K562 (cell line): ENCODE measurements around the gene VMP1. TPM values are rescaled to one million over a fixed set of nuclear protein-coding genes. Genes with fewer than 3 reads are reported as not detected.

Experiments
- AFF4 ChIP-seq: sonication (generic); formaldehyde crosslinking; IDR thresholded peaks from 2 replicates; pipeline ENCODE4 v1.8.0; 2023; ENCODE audit warnings: mild to moderate bottlenecking, missing genetic modification reagents
- ELK3 ChIP-seq: fragments of 450-650 bp; formaldehyde crosslinking; IDR thresholded peaks from 2 replicates; pipeline ENCODE4 v1.4.0; 2020; ENCODE audit warnings: mild to moderate bottlenecking
- ETS2 ChIP-seq: IDR thresholded peaks from 2 replicates; pipeline ENCODE4 v1.6.1; 2016; ENCODE audit warnings: borderline replicate concordance, missing genetic modification characterization, mild to moderate bottlenecking, moderate library complexity, missing compliant biosample characterization; ENCODE audit not compliant: poor library complexity, severe bottlenecking
- ETV5 ChIP-seq: sonication (generic); formaldehyde crosslinking; IDR thresholded peaks from 2 replicates; pipeline ENCODE4 v1.4.0; 2020; ENCODE audit warnings: low read depth, mild to moderate bottlenecking, missing genetic modification reagents
- FOXK2 ChIP-seq, 2 experiments: fragments of 450-650 bp; IDR thresholded peaks in 1 of 2; conservative IDR thresholded peaks in 1 of 2; 2 replicates each; pipeline ENCODE4 v1.6.1; 2016; ENCODE audit warnings: low read depth in 2 of 2, mild to moderate bottlenecking in 1 of 2
- FOXP1 ChIP-seq: sonication (generic); formaldehyde crosslinking; IDR thresholded peaks from 2 replicates; pipeline ENCODE4 v1.8.0; 2022; ENCODE audit warnings: mild to moderate bottlenecking, missing genetic modification reagents
- MAFK ChIP-seq: IDR thresholded peaks from 2 replicates; pipeline ENCODE4 v1.6.1; 2011; ENCODE audit warnings: low read length, improper control_type of control experiment
- MAZ ChIP-seq, 2 experiments: fragments of 450-650 bp in 1 of 2; sonication (generic) in 1 of 2; formaldehyde crosslinking; IDR thresholded peaks in 1 of 2; conservative IDR thresholded peaks in 1 of 2; 2 replicates each; pipeline versions ENCODE4 v1.4.0 to v1.5.0; 2020; ENCODE audit warnings: mild to moderate bottlenecking in 1 of 2, missing genetic modification reagents in 1 of 2
- MYC ChIP-seq, 2 experiments: fragments of 250-450 bp in 1 of 2; sonication (Bioruptor Pico) in 1 of 2; IDR thresholded peaks; 2 replicates each; pipeline versions ENCODE4 v1.5.1 to v1.6.1; 2012 to 2021; ENCODE audit warnings: low read depth in 2 of 2, borderline replicate concordance in 1 of 2, improper control_type of control experiment in 1 of 2, low read length in 1 of 2, mild to moderate bottlenecking in 1 of 2, moderate library complexity in 1 of 2
- NFE2 ChIP-seq: IDR thresholded peaks from 2 replicates; pipeline ENCODE4 v1.6.1; 2014; ENCODE audit warnings: antibody characterized with exemption, low read depth
- POLR2AphosphoS5 ChIP-seq: IDR thresholded peaks from 2 replicates; pipeline ENCODE4 v1.6.1; 2011; ENCODE audit warnings: mild to moderate bottlenecking, low read depth, low read length, moderate library complexity; ENCODE audit not compliant: control insufficient read depth, insufficient read depth
- RBM39 ChIP-seq: fragments of 200-400 bp; formaldehyde crosslinking; optimal IDR thresholded peaks from 2 replicates; pipeline ENCODE3; 2018; ENCODE audit warnings: low read depth, low read length
- SIX5 ChIP-seq, 2 experiments: IDR thresholded peaks; 2 replicates each; pipeline ENCODE4 v1.6.1; 2011; ENCODE audit warnings: low read length in 2 of 2, borderline replicate concordance in 1 of 2, low read depth in 1 of 2, mild to moderate bottlenecking in 1 of 2, moderate library complexity in 1 of 2; ENCODE audit not compliant: insufficient read depth in 1 of 2
- TARDBP ChIP-seq: fragments of 450-650 bp; IDR thresholded peaks from 2 replicates; pipeline ENCODE4 v1.6.1; 2016
- TEAD2 ChIP-seq: fragments of 450-650 bp; IDR thresholded peaks from 2 replicates; pipeline ENCODE4 v1.6.1; 2016; ENCODE audit warnings: missing genetic modification characterization, control low read depth, missing compliant biosample characterization
- U2AF2 ChIP-seq: fragments of 200-400 bp; formaldehyde crosslinking; optimal IDR thresholded peaks from 2 replicates; pipeline ENCODE3; 2017; ENCODE audit warnings: low read depth, mild to moderate bottlenecking, low read length
- ZKSCAN3 ChIP-seq: fragments of 250-450 bp; sonication (Bioruptor Pico); IDR thresholded peaks from 2 replicates; pipeline ENCODE4 v1.4.0; 2020
- ZKSCAN8 ChIP-seq: fragments of 200-800 bp; sonication (Bioruptor generic); IDR thresholded peaks from 2 replicates; pipeline ENCODE4 v1.6.1; 2016; ENCODE audit warnings: missing genetic modification characterization, missing compliant biosample characterization
- ZNF274 ChIP-seq: IDR thresholded peaks from 2 replicates; pipeline ENCODE4 v1.6.1; 2011; ENCODE audit warnings: low read depth, mild to moderate bottlenecking, low read length, moderate library complexity, borderline replicate concordance
- ZNF584 ChIP-seq: fragments of 200-800 bp; sonication (Bioruptor generic); IDR thresholded peaks from 2 replicates; pipeline ENCODE4 v1.6.1; 2016; ENCODE audit warnings: low read depth, mild to moderate bottlenecking, missing genetic modification characterization, missing compliant biosample characterization
- ZZZ3 ChIP-seq: fragments of 450-650 bp; IDR thresholded peaks from 2 replicates; pipeline ENCODE4 v1.6.1; 2016; ENCODE audit warnings: antibody characterized with exemption, mild to moderate bottlenecking, moderate library complexity
- polyA plus RNA-seq, 8 experiments: library from polyadenylated mRNA; depleted of rRNA in 4 of 8; stranded (reverse) in 5 of 8; unstranded in 3 of 8; fragments of >200 nt; fragmentation: Nextera tagmentation in 2 of 8; fragmentation: Illumina TruSeq in 1 of 8; extraction: Ambion mirVana in 2 of 8; extraction: Trizol in 1 of 8; gene quantifications; 2 replicates each; pipeline versions ENCODE4 v1.2.1 to v1.2.3, GENCODE V29; 2011 to 2014; ENCODE audit warnings: inconsistent platforms in 1 of 8, missing spikeins in 1 of 8
- total RNA-seq, 7 experiments: library from RNA; depleted of rRNA in 6 of 7; stranded (reverse); fragments of >200 nt in 6 of 7; fragmentation: Illumina TruSeq in 2 of 7; extraction: Trizol in 2 of 7; gene quantifications; 2 replicates each; pipeline versions ENCODE4 v1.2.1 to v1.2.3, GENCODE V29; 2011 to 2021; ENCODE audit warnings: low replicate concordance in 1 of 7
- TF ChIP-seq, protein P1 (sequence below): fragments of 250-450 bp; sonication (Bioruptor Pico); IDR thresholded peaks from 2 replicates; pipeline ENCODE4 v1.4.0; 2020

The VMP1 gene
- total and polyA plus RNA-seq, 9 of the 15 experiments (the other 6 are each of a cell fraction or from before 2014, with no cell fraction given) = 123 to 304 (median 151) TPM

DNA sequence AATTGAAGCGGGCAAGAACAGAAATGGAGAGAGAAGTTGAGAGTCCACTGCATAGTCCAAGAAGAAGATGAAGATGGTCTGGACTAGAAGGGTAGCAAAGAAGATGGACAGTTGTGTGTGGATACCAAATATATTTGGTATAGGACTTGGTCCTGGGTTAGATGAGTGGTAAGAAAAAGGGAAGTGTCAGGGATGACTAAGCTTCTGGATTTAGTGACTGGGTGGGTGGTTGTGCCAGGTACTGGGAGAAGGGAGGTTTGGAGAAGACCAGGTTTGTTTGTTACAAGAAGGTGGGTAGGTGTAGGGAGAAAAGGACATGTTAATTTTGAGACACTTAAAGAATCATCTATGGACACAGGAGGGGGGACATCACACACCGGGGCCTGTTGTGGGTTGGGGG is 5.4 kb downstream of the VMP1 start (continued):
- TF ChIP-seq ZKSCAN8 (CRISPR knock-in tag) = no peak
- TF ChIP-seq TARDBP = no peak
- TF ChIP-seq ZKSCAN3 (CRISPR knock-in tag) = no peak
- no peak for TF ChIP-seq MYC (IDR thresholded peaks at IDR 0.05; ENCODE audit: low read depth, low read length)
- no peak for TF ChIP-seq MYC (CRISPR knock-in tag; IDR thresholded peaks at IDR 0.05; ENCODE audit: borderline replicate concordance, low read depth)
- no peak for TF ChIP-seq ETS2 (tag)
- no peak for TF ChIP-seq ETV5 (CRISPR knock-in tag)
- TF ChIP-seq FOXP1 (CRISPR knock-in tag) = no peak
- TF ChIP-seq AFF4 = no peak
- no peak for TF ChIP-seq ELK3 (CRISPR knock-in tag)
- no peak for TF ChIP-seq SIX5 (IDR thresholded peaks at IDR 0.05; ENCODE audit: borderline replicate concordance in 1 of 2, insufficient read depth in 1 of 2, low read depth in 1 of 2, low read length in 2 of 2)
- no peak for TF ChIP-seq MAFK
- TF ChIP-seq FOXK2 (conservative IDR thresholded peaks at IDR 0.05 in 1 of 2, IDR thresholded peaks at IDR 0.05 in 1 of 2; ENCODE audit: low read depth in 2 of 2) = no peak
- no peak for TF ChIP-seq TEAD2 (tag)
- TF ChIP-seq, protein P1, sequence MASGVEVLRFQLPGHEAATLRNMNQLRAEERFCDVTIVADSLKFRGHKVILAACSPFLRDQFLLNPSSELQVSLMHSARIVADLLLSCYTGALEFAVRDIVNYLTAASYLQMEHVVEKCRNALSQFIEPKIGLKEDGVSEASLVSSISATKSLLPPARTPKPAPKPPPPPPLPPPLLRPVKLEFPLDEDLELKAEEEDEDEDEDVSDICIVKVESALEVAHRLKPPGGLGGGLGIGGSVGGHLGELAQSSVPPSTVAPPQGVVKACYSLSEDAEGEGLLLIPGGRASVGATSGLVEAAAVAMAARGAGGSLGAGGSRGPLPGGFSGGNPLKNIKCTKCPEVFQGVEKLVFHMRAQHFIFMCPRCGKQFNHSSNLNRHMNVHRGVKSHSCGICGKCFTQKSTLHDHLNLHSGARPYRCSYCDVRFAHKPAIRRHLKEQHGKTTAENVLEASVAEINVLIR (CRISPR knock-in tag) = no peak
- TF ChIP-seq POLR2AphosphoS5 = no peak
- no peak for TF ChIP-seq RBM39
- TF ChIP-seq ZNF584 (CRISPR knock-in tag) = no peak
- TF ChIP-seq ZNF274 = no peak
- TF ChIP-seq ZZZ3 = no peak
- peak; percentile 60 for TF ChIP-seq NFE2
- TF ChIP-seq MAZ (CRISPR knock-in tag; conservative IDR thresholded peaks at IDR 0.05 in 1 of 2, IDR thresholded peaks at IDR 0.05 in 1 of 2) = no peak
- no peak for TF ChIP-seq U2AF2
